ENCODE results near the gene ALDH1L1.
A peak's percentile ranks its signal among the peaks of the same experiment; 100 is the strongest.

ALDH1L1 gene

DNA sequence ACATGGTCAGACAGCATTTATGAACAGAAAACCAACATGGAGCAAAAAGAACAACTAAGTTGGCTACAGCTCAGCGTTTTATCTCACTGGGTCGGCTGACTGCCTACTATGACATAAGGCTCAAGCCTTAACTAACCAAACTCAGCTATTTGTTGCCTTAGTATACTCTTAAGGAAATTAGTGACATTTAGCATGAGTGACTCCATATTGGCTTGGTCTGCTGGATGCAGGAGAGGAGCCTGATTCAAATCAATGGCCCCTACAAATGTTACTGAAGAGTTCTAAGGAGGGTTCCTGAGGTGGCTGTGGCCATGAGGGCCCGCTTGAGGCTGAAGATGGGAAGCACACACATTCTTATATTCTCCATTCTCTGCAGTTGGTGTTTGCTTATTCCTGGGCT is 20.1 kb upstream of the ALDH1L1 start:
- Histone ChIP-seq H3K27ac (no peak overlapping the region), H3K4me3 (ENCODE audit: low read depth, low read length) (no peak overlapping the region), H3K36me3 (replicated peaks) (no peaks in the 10 kb centered on the region), H3K27me3 (replicated peaks) (no peaks in the 10 kb centered on the region)
- in situ Hi-C loops (cut with HindIII; ENCODE audit: low pct_ligation_motif_present, low sequenced_read_pairs): no loop called here
- TF ChIP-seq, protein P1, sequence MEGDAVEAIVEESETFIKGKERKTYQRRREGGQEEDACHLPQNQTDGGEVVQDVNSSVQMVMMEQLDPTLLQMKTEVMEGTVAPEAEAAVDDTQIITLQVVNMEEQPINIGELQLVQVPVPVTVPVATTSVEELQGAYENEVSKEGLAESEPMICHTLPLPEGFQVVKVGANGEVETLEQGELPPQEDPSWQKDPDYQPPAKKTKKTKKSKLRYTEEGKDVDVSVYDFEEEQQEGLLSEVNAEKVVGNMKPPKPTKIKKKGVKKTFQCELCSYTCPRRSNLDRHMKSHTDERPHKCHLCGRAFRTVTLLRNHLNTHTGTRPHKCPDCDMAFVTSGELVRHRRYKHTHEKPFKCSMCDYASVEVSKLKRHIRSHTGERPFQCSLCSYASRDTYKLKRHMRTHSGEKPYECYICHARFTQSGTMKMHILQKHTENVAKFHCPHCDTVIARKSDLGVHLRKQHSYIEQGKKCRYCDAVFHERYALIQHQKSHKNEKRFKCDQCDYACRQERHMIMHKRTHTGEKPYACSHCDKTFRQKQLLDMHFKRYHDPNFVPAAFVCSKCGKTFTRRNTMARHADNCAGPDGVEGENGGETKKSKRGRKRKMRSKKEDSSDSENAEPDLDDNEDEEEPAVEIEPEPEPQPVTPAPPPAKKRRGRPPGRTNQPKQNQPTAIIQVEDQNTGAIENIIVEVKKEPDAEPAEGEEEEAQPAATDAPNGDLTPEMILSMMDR (IDR thresholded peaks at IDR 0.05; ENCODE audit: low read depth, low read length, missing control alignments): no peak
- DNase-seq: no peak

DNA sequence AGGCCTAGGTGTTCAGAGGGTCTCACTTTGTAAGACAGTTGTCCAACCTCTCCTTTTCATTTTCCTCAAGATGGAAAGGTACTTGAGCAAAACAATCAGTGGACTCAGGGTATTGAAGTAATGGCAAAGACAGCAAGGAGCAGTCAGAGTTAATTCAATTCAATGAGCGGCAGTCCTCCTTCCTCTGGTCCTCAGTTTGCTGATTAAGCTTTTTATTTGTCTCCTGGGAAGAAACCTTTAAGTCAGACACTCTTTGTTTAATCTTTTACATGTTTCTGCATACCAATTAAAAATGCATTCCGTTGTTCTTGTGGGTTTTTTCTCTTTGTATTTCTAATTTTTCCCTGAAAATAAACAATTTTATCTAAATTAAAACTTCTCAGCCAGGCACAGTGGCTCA is 18.9 kb upstream of the ALDH1L1 start:
- H3K27me3 ChIP-seq (replicated peaks): no peaks in the 10 kb centered on the region
- in situ Hi-C loops (cut with HindIII; ENCODE audit: low pct_ligation_motif_present, low sequenced_read_pairs): no loop called here
- no peaks in the 10 kb centered on the region for H3K36me3 ChIP-seq (replicated peaks)
- TF ChIP-seq, protein P1 (IDR thresholded peaks at IDR 0.05; ENCODE audit: low read depth, low read length, missing control alignments): no peak
- H3K27ac ChIP-seq: no peak overlapping the region
- no peak for DNase-seq
- H3K4me3 ChIP-seq (ENCODE audit: low read depth, low read length): no peak overlapping the region

DNA sequence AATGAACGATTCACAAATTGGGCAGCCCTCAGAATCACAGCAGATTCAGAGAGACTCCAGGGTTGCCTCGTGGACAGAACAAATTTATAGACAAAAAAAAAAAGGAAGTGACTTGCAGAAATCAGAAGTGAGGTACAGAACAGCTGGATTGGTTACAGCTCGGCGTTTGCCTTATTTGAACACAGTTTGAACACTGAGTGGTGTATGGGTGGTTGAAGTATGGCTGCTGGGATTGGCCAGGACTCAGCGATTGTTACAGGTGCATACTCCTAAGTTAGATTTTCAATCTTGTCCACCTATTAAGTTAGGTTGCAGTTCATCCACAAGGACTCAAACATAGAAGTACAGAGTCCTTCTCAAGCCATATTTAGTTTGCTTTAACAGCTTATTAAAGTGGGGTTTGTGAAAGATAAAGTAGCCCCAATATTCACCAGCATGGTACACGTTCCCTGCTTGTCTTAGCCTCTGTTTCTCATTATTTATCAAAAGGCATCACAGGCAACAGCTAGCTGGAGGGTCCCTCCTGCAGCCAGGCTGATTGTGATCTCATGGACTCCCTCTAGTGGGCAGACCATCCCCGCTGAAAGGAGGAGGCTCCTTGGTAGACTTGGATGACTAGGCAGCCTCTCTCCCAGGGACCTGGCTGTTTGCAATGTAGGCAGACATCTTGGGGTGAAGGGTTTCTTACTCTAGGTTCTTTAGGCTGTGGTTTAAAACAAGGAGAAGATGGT is 17.6 kb upstream of the ALDH1L1 start:
- no peaks in the 10 kb centered on the region for H3K36me3 ChIP-seq (replicated peaks)
- H3K27ac ChIP-seq: no peak overlapping the region
- in situ Hi-C loops (cut with HindIII; ENCODE audit: low pct_ligation_motif_present, low sequenced_read_pairs): no loop called here
- DNase-seq: peak; percentile 77
- no peaks in the 10 kb centered on the region for H3K27me3 ChIP-seq (replicated peaks)
- TF ChIP-seq, protein P1 (IDR thresholded peaks at IDR 0.05; ENCODE audit: low read depth, low read length, missing control alignments): peak; percentile 93
- H3K4me3 ChIP-seq (ENCODE audit: low read depth, low read length): no peak overlapping the region

DNA sequence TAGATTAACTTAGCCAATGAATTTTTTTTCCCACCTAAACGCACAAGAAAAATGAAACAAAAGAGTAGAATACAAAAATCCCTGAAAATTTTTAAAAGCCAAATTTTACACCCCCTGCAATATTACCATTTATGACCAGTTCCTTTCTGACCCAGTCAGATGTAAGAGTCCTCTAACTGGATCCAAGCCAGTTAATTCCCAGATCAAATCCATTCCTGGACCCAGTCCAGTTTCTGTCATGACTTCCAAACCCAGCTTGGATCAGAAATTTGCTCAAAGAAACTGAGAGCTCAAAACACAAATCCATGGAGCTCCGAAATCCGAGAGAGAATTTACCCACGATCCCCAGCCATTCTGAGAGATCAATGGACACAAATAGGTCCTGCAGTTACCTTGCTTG is 17.0 kb upstream of the ALDH1L1 start:
- no peak overlapping the region for H3K4me3 ChIP-seq (ENCODE audit: low read depth, low read length)
- H3K27ac ChIP-seq: no peak overlapping the region
- no peaks in the 10 kb centered on the region for H3K36me3 ChIP-seq (replicated peaks)
- H3K27me3 ChIP-seq (replicated peaks): no peaks in the 10 kb centered on the region
- in situ Hi-C loops (cut with HindIII; ENCODE audit: low pct_ligation_motif_present, low sequenced_read_pairs): no loop called here
- DNase-seq: no peak
- TF ChIP-seq, protein P1 (IDR thresholded peaks at IDR 0.05; ENCODE audit: low read depth, low read length, missing control alignments): no peak

DNA sequence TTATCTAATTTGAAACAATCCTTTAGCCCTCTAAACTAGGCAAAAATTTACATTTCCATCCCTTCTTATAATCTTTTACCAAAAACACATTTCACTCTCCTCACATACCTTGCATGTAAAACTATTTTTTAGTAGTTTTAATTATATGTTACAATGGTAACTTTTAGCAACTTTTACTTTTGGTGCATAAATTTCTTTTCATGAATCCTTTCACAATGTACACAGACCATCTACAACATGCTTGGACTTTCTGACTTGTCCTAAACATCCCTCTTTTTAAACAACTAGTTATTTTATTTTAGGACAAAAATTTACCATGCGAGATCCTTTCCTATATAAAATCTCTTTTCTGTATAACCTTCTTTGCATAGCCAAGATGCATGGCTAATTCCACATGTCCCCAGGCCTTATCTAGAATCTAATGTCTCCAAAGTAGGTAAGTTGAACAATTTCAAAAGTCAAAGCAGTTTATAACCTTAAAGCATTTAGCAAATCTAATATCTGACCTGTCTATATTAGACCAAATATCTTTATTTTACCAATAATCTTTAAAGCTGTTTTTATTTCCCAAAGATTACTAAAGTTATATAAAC is 14.4 kb upstream of the ALDH1L1 start:
- no peaks in the 10 kb centered on the region for H3K27me3 ChIP-seq (replicated peaks)
- H3K4me3 ChIP-seq (ENCODE audit: low read depth, low read length): no peak overlapping the region
- TF ChIP-seq, protein P1 (IDR thresholded peaks at IDR 0.05; ENCODE audit: low read depth, low read length, missing control alignments): no peak
- H3K36me3 ChIP-seq (replicated peaks): no peaks in the 10 kb centered on the region
- no peak for DNase-seq
- in situ Hi-C loops (cut with HindIII; ENCODE audit: low pct_ligation_motif_present, low sequenced_read_pairs): no loop called here
- H3K27ac ChIP-seq: no peak overlapping the region

All from brain microvascular endothelial cell (primary cell).